GM12878 (cell line): ENCODE measurements around the gene HSD17B14.

Source experiments
- BCL3 ChIP-seq: IDR thresholded peaks from 2 replicates; pipeline ENCODE4 v1.6.1; 2011; ENCODE audit warnings: borderline replicate concordance, low read depth, mild to moderate bottlenecking, moderate library complexity, low read length; ENCODE audit not compliant: insufficient read depth, poor library complexity, severe bottlenecking
- CBFB ChIP-seq: IDR thresholded peaks from 2 replicates; pipeline ENCODE4 v1.6.1; 2016; ENCODE audit warnings: antibody characterized with exemption, low read depth
- CBX5 ChIP-seq: sonication (generic); IDR thresholded peaks from 2 replicates; pipeline ENCODE4 v1.6.1; 2016; ENCODE audit warnings: low read depth, moderate library complexity, mild to moderate bottlenecking, inconsistent platforms
- CHD2 ChIP-seq: IDR thresholded peaks from 2 replicates; pipeline ENCODE4 v1.6.1; 2011; ENCODE audit warnings: low read depth, low read length, improper control_type of control experiment, borderline replicate concordance
- CTCF ChIP-seq, 3 experiments: IDR thresholded peaks in 2 of 3; conservative IDR thresholded peaks in 1 of 3; 2 replicates each; pipeline ENCODE4 v1.5.1; 2011; ENCODE audit warnings: low read depth in 3 of 3, low read length in 3 of 3, mild to moderate bottlenecking in 3 of 3, control low read depth in 2 of 3, moderate library complexity in 2 of 3, inconsistent platforms in 1 of 3, mixed read lengths in 1 of 3; ENCODE audit not compliant: control insufficient read depth in 2 of 3, insufficient read depth in 1 of 3; ENCODE audit errors: extremely low read depth in 1 of 3
- FOXM1 ChIP-seq: IDR thresholded peaks from 2 replicates; pipeline ENCODE4 v1.6.1; 2012; ENCODE audit warnings: low read depth, mild to moderate bottlenecking, inconsistent platforms, low read length, moderate library complexity
- HDAC6 ChIP-seq: fragments of 200-600 bp; sonication (generic); IDR thresholded peaks from one replicate; pipeline ENCODE4 v1.8.0; 2017; ENCODE audit warnings: antibody characterized with exemption; ENCODE audit not compliant: unreplicated experiment
- MLLT1 ChIP-seq: fragments of 450-650 bp; IDR thresholded peaks from 2 replicates; pipeline ENCODE4 v1.6.1; 2016; ENCODE audit warnings: mild to moderate bottlenecking
- MYB ChIP-seq: fragments of 150-350 bp; IDR thresholded peaks from 2 replicates; pipeline ENCODE4 v1.6.1; 2014; ENCODE audit warnings: mild to moderate bottlenecking, low read depth, low read length, borderline replicate concordance
- NFYA ChIP-seq: IDR thresholded peaks from 2 replicates; pipeline ENCODE4 v1.6.1; 2011; ENCODE audit warnings: low read depth, mild to moderate bottlenecking, low read length, improper control_type of control experiment, borderline replicate concordance
- TAF1 ChIP-seq: IDR thresholded peaks from 2 replicates; pipeline ENCODE4 v1.6.1; 2011; ENCODE audit warnings: mild to moderate bottlenecking, low read depth, low read length, borderline replicate concordance

- no peak for TF ChIP-seq CTCF (IDR thresholded peaks at IDR 0.05 in 2 of 3, conservative IDR thresholded peaks at IDR 0.05 in 1 of 3; ENCODE audit: control insufficient read depth in 2 of 3, extremely low read depth in 1 of 3, insufficient read depth in 1 of 3, low read depth in 3 of 3, low read length in 3 of 3)
- TF ChIP-seq TAF1 = no peak
- TF ChIP-seq HDAC6 = no peak
- TF ChIP-seq CHD2 = no peak
- no peak for TF ChIP-seq CBFB
- TF ChIP-seq FOXM1 = no peak
- no peak for TF ChIP-seq CBX5
- TF ChIP-seq MLLT1 = no peak
- TF ChIP-seq BCL3 = no peak
- TF ChIP-seq MYB = no peak
- TF ChIP-seq NFYA = no peak
These were observed 65.4 kb downstream of the HSD17B14 start for GRCh38 chr19:48770734-48771472.
